HG03135 (cell line): ENCODE measurements around the gene MICALL1.

ENCODE experiments used
- ATAC-seq: cut with Tn5 transposase; IDR thresholded peaks from one replicate; pipeline ENCODE4 v1.9.1; 2021; ENCODE audit warnings: mild to moderate bottlenecking, moderate library complexity; ENCODE audit not compliant: unreplicated experiment

MICALL1 gene

GRCh38 chr22:37982151-37982785 lies 76.2 kb downstream of the MICALL1 start:
- ATAC-seq = no peak

- no peak for ATAC-seq
Observed at GRCh38 chr22:37982938-37983859, 77.1 kb downstream of the MICALL1 start.

GRCh38 chr22:37983860-37984791 lies 78.0 kb downstream of the MICALL1 start, which contains the start of gene SOX10:
Gene SOX10 (minus strand): TSS chr22:37984555. CDS start chr22:37983784, 771 bp downstream.
- no peak for ATAC-seq

GRCh38 chr22:37985050-37985585 lies 79.0 kb downstream of the MICALL1 start:
- ATAC-seq = no peak

GRCh38 chr22:37985751-37986281 lies 79.7 kb downstream of the MICALL1 start:
- no peak for ATAC-seq

- ATAC-seq = no peak
Observed at GRCh38 chr22:37986371-37986770, 80.3 kb downstream of the MICALL1 start.

- no peak for ATAC-seq
Observed at GRCh38 chr22:37989146-37990045, 83.3 kb downstream of the MICALL1 start.

- no peak for ATAC-seq
Observed at GRCh38 chr22:37990301-37990700, 84.2 kb downstream of the MICALL1 start.

- no peak for ATAC-seq
Observed at GRCh38 chr22:37990862-37991261, 84.8 kb downstream of the MICALL1 start.

GRCh38 chr22:37991731-37992442 lies 85.8 kb downstream of the MICALL1 start:
- ATAC-seq = no peak
